ENCODE measurements around the gene RDH8.
A peak's percentile ranks its signal among the peaks of the same experiment; 100 is the strongest.

RDH8 gene, protein sequence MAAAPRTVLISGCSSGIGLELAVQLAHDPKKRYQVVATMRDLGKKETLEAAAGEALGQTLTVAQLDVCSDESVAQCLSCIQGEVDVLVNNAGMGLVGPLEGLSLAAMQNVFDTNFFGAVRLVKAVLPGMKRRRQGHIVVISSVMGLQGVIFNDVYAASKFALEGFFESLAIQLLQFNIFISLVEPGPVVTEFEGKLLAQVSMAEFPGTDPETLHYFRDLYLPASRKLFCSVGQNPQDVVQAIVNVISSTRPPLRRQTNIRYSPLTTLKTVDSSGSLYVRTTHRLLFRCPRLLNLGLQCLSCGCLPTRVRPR

GRCh38 chr19:10013316-10013715 is at the start of gene RDH8:
Gene RDH8, plus strand, starts transcription at chr19:10013483. Its CDS starts 15 bp downstream, at chr19:10013498.
- DNase-seq (ENCODE audit: low spot score) = no peak

GRCh38 chr19:9966024-9966423 is 47.3 kb upstream of the RDH8 start:
- DNase-seq (ENCODE audit: low spot score) = no peak

DNA sequence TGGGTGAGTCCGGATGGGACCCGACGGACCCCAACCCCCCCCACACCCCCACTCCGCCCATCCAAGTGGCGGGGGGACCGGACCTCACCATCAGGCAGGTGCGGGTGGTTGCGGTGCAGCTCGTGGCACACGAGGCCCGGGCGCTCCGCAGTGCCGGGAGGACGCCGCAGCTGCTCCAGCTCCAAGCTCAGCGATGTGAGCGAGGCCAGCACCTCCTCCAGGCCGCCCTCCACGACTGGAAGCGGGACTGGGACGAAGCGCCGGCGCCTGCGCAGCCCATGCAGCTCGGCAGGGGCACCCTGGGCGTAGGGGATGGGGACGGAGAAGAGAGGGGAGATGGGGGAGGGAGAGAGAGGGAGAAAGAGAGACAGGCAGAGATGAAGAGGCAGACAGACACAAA is 46.8 kb upstream of the RDH8 start:
- DNase-seq (ENCODE audit: low spot score) = no peak

GRCh38 chr19:9967326-9967725 is 46.0 kb upstream of the RDH8 start:
- no peak for DNase-seq (ENCODE audit: low spot score)

DNA sequence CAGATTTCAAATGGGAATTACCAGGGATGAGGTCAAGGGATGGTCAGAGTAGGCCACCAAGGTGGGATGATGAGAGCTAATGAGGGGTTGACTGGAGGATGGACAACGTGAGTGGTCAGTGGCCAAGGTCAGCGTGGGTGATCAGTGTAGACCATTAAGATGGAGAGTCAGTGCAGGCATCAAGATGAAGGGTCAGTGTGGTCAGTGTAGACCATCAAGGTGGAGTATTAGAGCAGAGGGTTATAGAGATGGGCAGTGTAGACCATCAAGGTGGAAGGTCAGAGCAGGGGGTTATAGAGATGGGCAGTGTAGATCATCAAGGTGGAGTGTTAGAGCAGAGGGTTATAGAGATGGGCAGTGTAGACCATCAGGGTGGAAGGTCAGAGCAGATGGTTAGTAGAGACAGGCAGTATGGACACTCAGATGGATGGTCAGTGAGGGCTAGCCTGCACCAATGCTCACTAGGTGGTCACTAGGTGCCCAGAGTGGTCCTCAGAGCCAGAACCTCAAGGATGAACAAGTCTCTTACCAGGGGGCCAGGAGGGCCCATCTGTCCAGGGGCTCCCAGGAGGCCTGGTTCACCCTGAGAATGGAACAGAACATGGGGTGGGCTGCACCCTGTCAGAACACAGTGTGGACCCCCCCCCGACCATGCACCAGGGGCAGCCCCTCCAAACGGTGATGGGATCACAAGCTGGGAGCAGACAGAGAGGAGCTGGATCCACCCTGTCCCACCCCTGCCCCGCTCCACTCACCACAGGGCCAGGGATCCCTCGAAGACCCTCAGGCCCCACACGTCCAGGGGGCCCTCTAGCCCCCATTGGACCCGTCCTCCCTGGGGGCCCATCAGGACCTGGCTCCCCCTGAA is 44.2 kb upstream of the RDH8 start:
- no peak for DNase-seq (ENCODE audit: low spot score)

DNA sequence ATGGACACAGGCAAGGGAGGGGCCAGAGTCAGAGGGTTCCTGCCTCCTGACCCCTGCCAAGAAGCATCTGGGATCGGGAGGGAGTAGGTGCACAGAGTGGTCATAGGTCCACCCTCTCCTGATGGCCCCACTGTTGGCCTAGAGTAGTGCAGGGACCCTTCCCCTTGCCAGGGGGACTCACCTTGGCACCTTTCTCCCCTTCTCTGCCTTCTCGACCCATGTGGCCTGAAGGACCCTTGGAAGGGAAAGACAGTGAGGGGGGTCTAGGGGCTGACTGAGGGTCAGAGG is 43.7 kb upstream of the RDH8 start:
- no peak for DNase-seq (ENCODE audit: low spot score)

- DNase-seq (ENCODE audit: low spot score) = no peak
These were observed 42.8 kb upstream of the RDH8 start for GRCh38 chr19:9970481-9970880.

- no peak for DNase-seq (ENCODE audit: low spot score)
These were observed 42.0 kb upstream of the RDH8 start for GRCh38 chr19:9971166-9971897.

GRCh38 chr19:9972103-9972502 is 41.2 kb upstream of the RDH8 start:
- DNase-seq (ENCODE audit: low spot score) = no peak

DNA sequence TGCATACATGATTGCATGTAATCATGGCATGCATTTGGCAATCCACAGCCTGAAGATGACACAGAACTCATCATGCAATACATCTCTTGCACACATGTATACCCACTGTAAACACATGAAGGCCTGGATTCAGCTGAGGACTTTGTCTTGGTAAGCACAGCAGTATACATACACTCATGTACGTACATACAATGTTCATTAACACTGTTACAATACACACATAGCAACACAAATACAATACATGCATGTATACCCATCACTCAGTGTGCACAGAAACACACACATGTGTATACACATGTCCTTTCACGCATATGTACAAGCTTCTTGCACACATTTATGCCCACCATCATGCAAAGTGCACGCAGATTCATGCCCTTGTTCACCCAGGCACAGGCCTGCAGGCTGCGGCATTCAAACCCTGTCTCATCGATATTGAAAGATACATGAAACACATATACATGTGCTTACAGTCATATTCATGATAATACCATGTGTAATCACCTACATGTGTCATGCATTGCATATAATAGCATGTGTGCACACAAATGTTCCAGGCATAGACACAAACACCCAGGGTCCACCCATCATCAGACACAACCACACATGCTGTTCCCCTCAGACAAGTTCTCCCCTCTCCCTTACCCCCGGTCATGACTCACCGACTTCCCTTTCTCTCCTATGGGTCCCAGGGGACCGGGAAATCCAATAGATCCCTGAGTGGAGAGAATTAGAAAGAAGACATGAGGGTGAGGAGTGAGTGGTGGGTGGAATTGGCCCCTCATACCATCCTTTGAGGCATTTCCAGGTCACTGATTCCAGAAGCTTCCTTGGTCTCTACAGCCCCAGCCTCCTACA is 31.6 kb upstream of the RDH8 start:
- DNase-seq (ENCODE audit: low spot score) = no peak

DNA sequence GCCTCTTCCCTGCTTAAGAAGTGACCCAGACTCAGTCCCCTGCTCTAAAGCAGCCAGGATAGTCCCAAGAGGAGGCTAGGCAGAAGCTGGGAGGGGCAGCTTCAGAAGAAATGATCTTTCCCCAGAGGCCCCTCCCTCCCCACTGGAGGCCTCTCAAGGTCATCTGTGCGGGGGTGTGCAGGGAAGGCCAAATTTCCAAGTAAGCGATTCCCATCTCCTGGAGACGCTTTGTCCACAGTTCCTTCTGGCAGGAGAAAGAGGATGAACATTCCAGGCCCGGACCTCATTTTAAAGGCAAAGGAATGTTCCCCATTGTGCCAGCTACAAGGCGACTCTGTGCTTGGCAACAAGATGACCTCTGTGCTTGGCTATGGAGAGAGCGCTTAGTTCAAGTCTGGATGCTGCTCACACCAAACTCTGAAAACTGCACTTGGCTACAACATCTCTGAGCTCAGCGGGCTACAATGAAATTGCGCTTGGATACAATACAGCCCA is 26.4 kb upstream of the RDH8 start:
- peak; percentile 74 for DNase-seq (ENCODE audit: low spot score)

GRCh38 chr19:9989504-9989903 is 23.8 kb upstream of the RDH8 start:
- no peak for DNase-seq (ENCODE audit: low spot score)

- DNase-seq (ENCODE audit: low spot score) = no peak
These were observed 21.7 kb upstream of the RDH8 start for GRCh38 chr19:9991425-9992191.

DNA sequence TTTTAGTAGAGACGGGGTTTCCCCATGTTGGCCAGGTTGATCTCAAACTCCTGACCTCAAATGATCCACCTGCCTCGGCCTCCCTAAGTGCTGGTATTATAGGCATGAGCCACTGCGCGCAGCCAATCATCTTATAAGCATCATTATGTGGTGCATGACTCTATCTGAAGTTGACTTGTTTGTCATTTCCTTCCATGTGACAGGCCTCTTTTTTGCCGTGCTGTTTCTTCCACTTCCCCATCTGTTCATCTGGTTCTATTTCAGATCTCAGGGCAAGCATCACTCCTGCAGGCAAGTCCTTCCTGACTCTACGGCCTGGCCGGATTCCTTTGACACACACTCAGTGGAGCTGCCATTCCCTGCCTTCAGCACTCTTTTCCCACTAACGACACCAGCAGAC is 18.2 kb upstream of the RDH8 start:
- no peak for DNase-seq (ENCODE audit: low spot score)

GRCh38 chr19:9995999-9996398 is 17.3 kb upstream of the RDH8 start:
- no peak for DNase-seq (ENCODE audit: low spot score)

GRCh38 chr19:9996541-9996940 is 16.7 kb upstream of the RDH8 start:
- no peak for DNase-seq (ENCODE audit: low spot score)

DNA sequence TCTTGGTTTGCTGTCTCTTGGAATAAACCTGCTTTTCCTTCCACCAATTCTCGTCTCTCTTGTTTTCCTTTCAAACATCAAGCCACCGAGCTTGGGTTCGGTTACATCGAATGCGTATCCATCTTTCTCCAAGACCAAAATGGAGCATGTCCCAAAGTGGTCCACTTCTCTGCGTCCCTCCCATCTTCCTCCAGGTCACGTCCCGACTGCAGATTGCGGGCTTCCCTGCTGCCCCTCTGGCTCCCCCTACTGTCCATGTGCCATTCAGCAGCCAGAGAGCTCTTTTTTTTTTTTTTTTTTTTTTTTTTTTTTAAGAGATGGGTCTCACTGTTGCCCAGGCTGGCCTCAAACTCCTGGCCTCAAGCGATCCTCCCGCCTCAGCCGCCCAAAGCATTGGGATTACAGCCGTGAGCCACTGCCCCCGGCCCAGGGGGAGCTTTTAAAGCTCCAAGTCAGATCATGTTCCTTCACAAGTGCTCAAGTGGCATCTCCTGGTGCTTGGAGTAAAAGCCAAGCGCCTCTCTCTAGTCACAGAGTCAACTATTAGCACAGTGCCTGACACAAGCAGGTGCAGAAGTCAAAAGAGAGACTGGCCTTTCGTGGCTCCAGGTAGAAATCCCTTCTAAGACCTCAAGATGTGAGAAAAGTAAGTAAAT is 13.0 kb upstream of the RDH8 start:
- peak; percentile 75 for DNase-seq (ENCODE audit: low spot score)

DNA sequence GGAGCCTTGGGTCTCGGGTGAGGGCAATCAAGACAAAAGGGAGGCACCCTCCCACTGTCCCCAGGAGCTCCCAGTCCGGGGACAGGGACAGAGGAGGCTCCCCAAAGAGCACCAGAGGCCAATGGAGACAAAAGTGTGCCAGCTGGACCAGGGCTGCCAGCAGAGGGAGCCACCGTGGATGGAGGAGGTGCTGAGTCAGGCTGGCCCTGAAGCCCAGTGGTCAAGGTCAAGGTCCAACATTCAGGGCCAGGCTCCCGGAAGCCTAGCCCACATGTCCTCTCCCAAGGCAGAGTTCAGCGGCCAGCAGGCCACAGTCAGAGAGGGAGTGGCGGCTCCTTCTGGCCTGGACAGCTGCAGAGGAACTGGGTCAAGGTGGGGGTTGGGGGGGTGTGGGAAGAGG is 11.4 kb upstream of the RDH8 start:
- no peak for DNase-seq (ENCODE audit: low spot score)

DNA sequence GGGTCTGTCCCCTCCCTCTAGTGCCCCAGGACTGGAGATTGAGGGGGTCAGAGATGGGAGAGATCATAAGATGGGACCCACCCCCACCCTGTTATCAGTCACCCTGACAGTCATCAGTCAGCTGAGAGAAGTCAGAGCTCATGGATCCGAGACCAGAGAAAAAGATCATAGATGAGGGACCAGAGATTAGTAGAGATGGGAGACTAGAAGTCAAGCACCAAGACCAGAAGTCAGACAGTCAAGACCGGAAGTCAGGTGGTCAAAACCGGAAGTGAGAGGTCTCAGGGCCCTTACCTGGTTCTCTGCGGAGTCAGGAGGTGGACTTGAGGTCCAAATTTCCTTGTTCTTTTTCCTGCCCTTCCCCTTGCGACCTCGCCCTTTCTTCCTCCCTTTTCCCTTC is 10.0 kb upstream of the RDH8 start:
- DNase-seq (ENCODE audit: low spot score) = no peak

DNA sequence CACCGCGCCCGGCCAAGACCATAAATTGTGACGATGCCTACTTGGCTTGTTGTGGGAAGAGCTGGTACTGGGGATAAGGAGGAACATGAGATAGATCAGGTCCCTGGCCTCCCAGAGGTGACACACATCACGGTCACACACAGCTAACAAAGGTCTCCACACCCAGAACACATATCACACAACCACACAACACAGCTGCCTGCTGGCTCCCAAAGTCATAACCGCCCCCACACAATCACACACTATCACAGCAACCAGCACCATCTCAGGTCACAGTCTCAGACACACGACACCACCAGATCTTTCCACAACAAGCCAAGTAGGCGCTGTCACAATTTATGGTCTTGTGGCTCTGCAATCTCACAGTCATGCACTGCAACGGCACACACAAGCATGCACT is 8.7 kb upstream of the RDH8 start:
- no peak for DNase-seq (ENCODE audit: low spot score)
